Occipital lobe (tissue), 2 donors: ENCODE data around the gene IBA57. TPM values are rescaled to one million over a fixed set of nuclear protein-coding genes. Genes with fewer than 3 reads are reported as not detected.

Experiments
- DNase-seq: peaks from one replicate; lab custom pipeline; 2025; lab: John Stamatoyannopoulos, UW
- total RNA-seq: library from RNA; depleted of rRNA; stranded (reverse); fragments of >200 nt; gene quantifications from one replicate; pipeline ENCODE4 v1.2.3, GENCODE V29; 2014

The IBA57 gene
- total RNA-seq, 1 donor from 2014 or later = 4.2 TPM

- DNase-seq = no peak
These were observed 24.6 kb downstream of the IBA57 start for GRCh38 chr1:228190182-228190581.

GRCh38 chr1:228190778-228191177, 25.2 kb downstream of the IBA57 start:
- DNase-seq = no peak

- DNase-seq = no peak
These were observed 28.8 kb downstream of the IBA57 start for GRCh38 chr1:228194436-228194835.

- DNase-seq = no peak
These were observed 29.6 kb downstream of the IBA57 start for GRCh38 chr1:228194921-228195812.

- no peak for DNase-seq
These were observed 32.0 kb downstream of the IBA57 start for GRCh38 chr1:228197555-228198147.

GRCh38 chr1:228198977-228199590, 33.5 kb downstream of the IBA57 start:
- no peak for DNase-seq

GRCh38 chr1:228204958-228205357, 39.4 kb downstream of the IBA57 start:
- DNase-seq = no peak

GRCh38 chr1:228205526-228206436, 40.2 kb downstream of the IBA57 start:
- no peak for DNase-seq

- no peak for DNase-seq
These were observed 41.2 kb downstream of the IBA57 start for GRCh38 chr1:228206582-228207351.

GRCh38 chr1:228207381-228207810, 41.8 kb downstream of the IBA57 start:
- DNase-seq = no peak

GRCh38 chr1:228207851-228208821, 42.5 kb downstream of the IBA57 start, which contains the start of gene OBSCN:
OBSCN (plus strand) TSS chr1:228208044; CDS start chr1:228211784, 3,740 bp downstream.
- no peak for DNase-seq

- DNase-seq = no peak
These were observed 43.4 kb downstream of the IBA57 start for GRCh38 chr1:228208831-228209551.

GRCh38 chr1:228209657-228210056, 44.1 kb downstream of the IBA57 start:
- no peak for DNase-seq

GRCh38 chr1:228210076-228210651, 44.6 kb downstream of the IBA57 start:
- no peak for DNase-seq

- no peak for DNase-seq
These were observed 45.3 kb downstream of the IBA57 start for GRCh38 chr1:228210712-228211530.

- DNase-seq = no peak
These were observed 46.2 kb downstream of the IBA57 start for GRCh38 chr1:228211531-228212414.
